ENCODE results near the gene WDR72.
A peak's percentile ranks its signal among the peaks of the same experiment; 100 is the strongest.

Gene WDR72

DNA sequence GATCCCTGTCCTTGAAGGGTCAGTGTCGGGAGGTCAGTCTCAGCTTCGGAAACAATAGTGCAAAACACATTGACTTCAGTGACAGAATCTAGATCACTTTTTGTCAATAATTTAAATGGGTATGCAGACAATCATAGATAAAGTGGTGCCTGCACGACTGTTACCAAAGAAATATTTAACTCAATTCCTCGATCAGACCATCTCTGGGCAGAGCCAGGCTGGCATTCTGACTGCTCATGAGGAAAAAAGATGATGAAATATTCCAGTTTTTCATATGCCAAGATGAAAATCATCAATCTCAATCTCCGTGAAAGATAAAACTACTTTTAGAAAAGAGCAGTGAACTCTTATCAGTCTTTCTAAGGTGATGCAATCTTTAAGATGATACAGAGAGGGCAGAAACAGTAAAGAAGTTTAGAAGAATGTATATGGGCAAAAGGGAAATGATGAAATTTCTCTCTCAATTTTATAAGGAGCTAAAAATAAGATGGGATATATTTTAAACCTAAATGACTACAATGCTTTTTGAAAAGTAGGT is 169.9 kb downstream of the WDR72 start:
- Histone ChIP-seq H3K27ac (replicated peaks) (no peak overlapping the region), H3K27me3 (ENCODE audit: insufficient read depth, poor library complexity, severe bottlenecking) (peaks cover 2% of the 10 kb centered on the region), H3K4me3 (replicated peaks; ENCODE audit: insufficient read depth, low read length) (no peak overlapping the region)
- TF ChIP-seq, protein P1, sequence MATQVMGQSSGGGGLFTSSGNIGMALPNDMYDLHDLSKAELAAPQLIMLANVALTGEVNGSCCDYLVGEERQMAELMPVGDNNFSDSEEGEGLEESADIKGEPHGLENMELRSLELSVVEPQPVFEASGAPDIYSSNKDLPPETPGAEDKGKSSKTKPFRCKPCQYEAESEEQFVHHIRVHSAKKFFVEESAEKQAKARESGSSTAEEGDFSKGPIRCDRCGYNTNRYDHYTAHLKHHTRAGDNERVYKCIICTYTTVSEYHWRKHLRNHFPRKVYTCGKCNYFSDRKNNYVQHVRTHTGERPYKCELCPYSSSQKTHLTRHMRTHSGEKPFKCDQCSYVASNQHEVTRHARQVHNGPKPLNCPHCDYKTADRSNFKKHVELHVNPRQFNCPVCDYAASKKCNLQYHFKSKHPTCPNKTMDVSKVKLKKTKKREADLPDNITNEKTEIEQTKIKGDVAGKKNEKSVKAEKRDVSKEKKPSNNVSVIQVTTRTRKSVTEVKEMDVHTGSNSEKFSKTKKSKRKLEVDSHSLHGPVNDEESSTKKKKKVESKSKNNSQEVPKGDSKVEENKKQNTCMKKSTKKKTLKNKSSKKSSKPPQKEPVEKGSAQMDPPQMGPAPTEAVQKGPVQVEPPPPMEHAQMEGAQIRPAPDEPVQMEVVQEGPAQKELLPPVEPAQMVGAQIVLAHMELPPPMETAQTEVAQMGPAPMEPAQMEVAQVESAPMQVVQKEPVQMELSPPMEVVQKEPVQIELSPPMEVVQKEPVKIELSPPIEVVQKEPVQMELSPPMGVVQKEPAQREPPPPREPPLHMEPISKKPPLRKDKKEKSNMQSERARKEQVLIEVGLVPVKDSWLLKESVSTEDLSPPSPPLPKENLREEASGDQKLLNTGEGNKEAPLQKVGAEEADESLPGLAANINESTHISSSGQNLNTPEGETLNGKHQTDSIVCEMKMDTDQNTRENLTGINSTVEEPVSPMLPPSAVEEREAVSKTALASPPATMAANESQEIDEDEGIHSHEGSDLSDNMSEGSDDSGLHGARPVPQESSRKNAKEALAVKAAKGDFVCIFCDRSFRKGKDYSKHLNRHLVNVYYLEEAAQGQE (IDR thresholded peaks at IDR 0.05; ENCODE audit: insufficient replicate concordance, low read depth) = no peak
- TF ChIP-seq, protein P2, sequence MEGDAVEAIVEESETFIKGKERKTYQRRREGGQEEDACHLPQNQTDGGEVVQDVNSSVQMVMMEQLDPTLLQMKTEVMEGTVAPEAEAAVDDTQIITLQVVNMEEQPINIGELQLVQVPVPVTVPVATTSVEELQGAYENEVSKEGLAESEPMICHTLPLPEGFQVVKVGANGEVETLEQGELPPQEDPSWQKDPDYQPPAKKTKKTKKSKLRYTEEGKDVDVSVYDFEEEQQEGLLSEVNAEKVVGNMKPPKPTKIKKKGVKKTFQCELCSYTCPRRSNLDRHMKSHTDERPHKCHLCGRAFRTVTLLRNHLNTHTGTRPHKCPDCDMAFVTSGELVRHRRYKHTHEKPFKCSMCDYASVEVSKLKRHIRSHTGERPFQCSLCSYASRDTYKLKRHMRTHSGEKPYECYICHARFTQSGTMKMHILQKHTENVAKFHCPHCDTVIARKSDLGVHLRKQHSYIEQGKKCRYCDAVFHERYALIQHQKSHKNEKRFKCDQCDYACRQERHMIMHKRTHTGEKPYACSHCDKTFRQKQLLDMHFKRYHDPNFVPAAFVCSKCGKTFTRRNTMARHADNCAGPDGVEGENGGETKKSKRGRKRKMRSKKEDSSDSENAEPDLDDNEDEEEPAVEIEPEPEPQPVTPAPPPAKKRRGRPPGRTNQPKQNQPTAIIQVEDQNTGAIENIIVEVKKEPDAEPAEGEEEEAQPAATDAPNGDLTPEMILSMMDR (IDR thresholded peaks at IDR 0.05; ENCODE audit: insufficient read depth, low read length) = no peak
- TF ChIP-seq POLR2AphosphoS5 (IDR thresholded peaks at IDR 0.05; ENCODE audit: low read depth) (no peak), SPI1 (IDR thresholded peaks at IDR 0.05; ENCODE audit: borderline replicate concordance, low read depth) (no peak), GABPA (IDR thresholded peaks at IDR 0.05; ENCODE audit: low read depth) (no peak)
- no peak for DNase-seq (ENCODE audit: low read depth in 1 of 2, low spot score in 1 of 2)

DNA sequence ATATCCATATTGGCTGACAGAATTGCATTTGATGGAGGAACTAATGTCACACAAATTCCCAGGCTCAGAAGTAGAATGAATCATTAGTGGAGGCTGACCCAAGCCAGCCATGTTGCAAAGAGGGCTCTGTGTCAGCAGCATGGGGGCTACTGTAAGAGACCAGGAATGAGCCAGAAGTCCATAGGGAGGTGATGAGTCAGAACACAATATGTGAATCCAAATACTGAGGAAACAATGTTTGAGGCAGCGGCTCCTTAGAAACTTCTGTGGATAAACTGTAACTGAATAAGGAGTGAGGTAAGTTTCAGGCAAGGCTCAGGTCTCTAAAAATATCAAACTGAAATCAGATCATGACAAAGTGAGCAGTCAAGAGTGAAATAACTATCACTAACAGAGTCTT is 170.7 kb downstream of the WDR72 start:
- Histone ChIP-seq H3K4me3 (replicated peaks; ENCODE audit: insufficient read depth, low read length) (no peak overlapping the region), H3K27me3 (ENCODE audit: insufficient read depth, poor library complexity, severe bottlenecking) (peaks cover 2% of the 10 kb centered on the region), H3K27ac (replicated peaks) (no peak overlapping the region)
- no peak for DNase-seq (ENCODE audit: low read depth in 1 of 2, low spot score in 1 of 2)
- TF ChIP-seq, protein P2 (IDR thresholded peaks at IDR 0.05; ENCODE audit: insufficient read depth, low read length) = no peak
- TF ChIP-seq SPI1 (IDR thresholded peaks at IDR 0.05; ENCODE audit: borderline replicate concordance, low read depth) (no peak), POLR2AphosphoS5 (IDR thresholded peaks at IDR 0.05; ENCODE audit: low read depth) (no peak), GABPA (IDR thresholded peaks at IDR 0.05; ENCODE audit: low read depth) (no peak)
- TF ChIP-seq, protein P1 (IDR thresholded peaks at IDR 0.05; ENCODE audit: insufficient replicate concordance, low read depth) = no peak

DNA sequence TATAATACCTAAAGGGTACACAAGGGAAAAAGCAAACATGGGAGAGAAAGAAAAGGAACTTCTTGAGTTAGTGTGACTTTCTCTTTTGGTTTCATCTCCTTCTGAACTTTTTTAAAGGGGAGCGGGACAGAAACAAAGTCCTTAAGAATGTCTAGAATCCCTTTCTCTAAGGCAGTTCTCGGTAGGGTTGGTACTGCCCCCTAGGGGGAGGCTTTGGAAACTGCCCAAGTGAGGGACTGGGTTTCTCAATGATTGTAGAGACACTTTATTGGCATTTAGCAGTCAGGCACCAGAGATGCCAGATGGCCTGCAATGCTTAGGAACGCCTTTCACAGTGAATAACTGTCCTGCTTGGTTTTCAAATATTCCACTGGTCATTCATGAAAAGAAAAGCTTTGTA is 172.7 kb downstream of the WDR72 start:
- no peak overlapping the region for H3K27ac ChIP-seq (replicated peaks)
- TF ChIP-seq POLR2AphosphoS5 (IDR thresholded peaks at IDR 0.05; ENCODE audit: low read depth) (no peak), GABPA (IDR thresholded peaks at IDR 0.05; ENCODE audit: low read depth) (no peak), SPI1 (IDR thresholded peaks at IDR 0.05; ENCODE audit: borderline replicate concordance, low read depth) (no peak)
- TF ChIP-seq, protein P1 (IDR thresholded peaks at IDR 0.05; ENCODE audit: insufficient replicate concordance, low read depth) = no peak
- TF ChIP-seq, protein P2 (IDR thresholded peaks at IDR 0.05; ENCODE audit: insufficient read depth, low read length) = no peak
- peak in 1 of 2 experiments; percentile 9 for DNase-seq (ENCODE audit: low read depth in 1 of 2, low spot score in 1 of 2)
- peaks cover 2% of the 10 kb centered on the region for H3K27me3 ChIP-seq (ENCODE audit: insufficient read depth, poor library complexity, severe bottlenecking)
- H3K4me3 ChIP-seq (replicated peaks; ENCODE audit: insufficient read depth, low read length) = no peak overlapping the region
